DND-41 (cell line): ENCODE data around the gene TPI1.

Source experiments
- ATAC-seq: fragments of 200-7000 bp; cut with Tn5 transposase; 3 replicates; pipeline ENCODE4 v1.9.1; 2021; ENCODE audit warnings: low read depth; ENCODE audit not compliant: insufficient read depth
- DNase-seq: peaks from one replicate; pipeline ENCODE4 v3.0.0-alpha.2; 2020
- H2AFZ ChIP-seq: 2 replicates; pipeline ENCODE4 v1.6.0; 2012; ENCODE audit warnings: low read depth, low read length
- H3K27ac ChIP-seq: 2 replicates; pipeline ENCODE4 v1.5.1; 2012; ENCODE audit warnings: low read length, inconsistent platforms
- H3K27me3 ChIP-seq: fragments of 200-600 bp; sonication (generic); 2 replicates; pipeline ENCODE4 v1.6.0; 2012; ENCODE audit warnings: low read length, mild to moderate bottlenecking, inconsistent platforms; ENCODE audit not compliant: insufficient read depth, poor library complexity
- H3K36me3 ChIP-seq: 2 replicates; pipeline ENCODE4 v1.5.1; 2012; ENCODE audit warnings: low read length, inconsistent platforms; ENCODE audit not compliant: insufficient read depth
- H3K4me1 ChIP-seq: 2 replicates; pipeline ENCODE4 v1.5.1; 2012; ENCODE audit warnings: mild to moderate bottlenecking, low read length; ENCODE audit not compliant: insufficient read depth
- H3K4me2 ChIP-seq: 2 replicates; pipeline ENCODE4 v1.6.0; 2012; ENCODE audit warnings: mild to moderate bottlenecking, moderate library complexity, low read length, inconsistent platforms; ENCODE audit not compliant: insufficient read depth
- H3K4me3 ChIP-seq, 2 experiments: fragments of 200-600 bp in 1 of 2; shearing (Covaris generic) in 1 of 2; 2 replicates each; pipeline ENCODE4 v1.5.1; 2012 to 2016; ENCODE audit warnings: inconsistent platforms in 2 of 2, low read length in 2 of 2, mild to moderate bottlenecking in 2 of 2, low read depth in 1 of 2, moderate library complexity in 1 of 2
- H3K79me2 ChIP-seq: 2 replicates; pipeline ENCODE4 v1.6.0; 2012; ENCODE audit warnings: low read length, inconsistent platforms; ENCODE audit not compliant: insufficient read depth
- H3K9ac ChIP-seq: 2 replicates; pipeline ENCODE4 v1.6.0; 2012; ENCODE audit warnings: low read depth, mild to moderate bottlenecking, inconsistent platforms, low read length, moderate library complexity
- H3K9me3 ChIP-seq: 2 replicates; pipeline ENCODE4 v1.5.1; 2012; ENCODE audit warnings: low read length, moderate library complexity, mild to moderate bottlenecking, inconsistent platforms; ENCODE audit not compliant: insufficient read depth, severe bottlenecking
- H4K20me1 ChIP-seq: 2 replicates; pipeline ENCODE4 v1.6.0; 2012; ENCODE audit warnings: low read length; ENCODE audit not compliant: insufficient read depth
- CTCF ChIP-seq: IDR thresholded peaks from 2 replicates; pipeline ENCODE4 v1.5.1; 2012; ENCODE audit warnings: borderline replicate concordance, low read length, moderate library complexity, mild to moderate bottlenecking; ENCODE audit not compliant: poor library complexity, severe bottlenecking; ENCODE audit errors: extremely low read depth
- EZH2 ChIP-seq: IDR thresholded peaks from 3 replicates; pipeline ENCODE4 v1.6.1; 2012; ENCODE audit warnings: borderline replicate concordance, low read depth, mild to moderate bottlenecking, moderate library complexity, low read length, inconsistent platforms; ENCODE audit not compliant: severe bottlenecking

TPI1 gene

GRCh38 chr12:6828781-6829535 is 38.4 kb upstream of the TPI1 start:
- no peak overlapping the region for H3K27ac ChIP-seq
- ATAC-seq (peak; percentile 12; the same call in 1 of the 3 replicates), DNase-seq (no peak)
- TF ChIP-seq CTCF, result no peak
- peak; percentile 94 for TF ChIP-seq EZH2
- H2AFZ ChIP-seq, result no peak overlapping the region
- H3K4me1 ChIP-seq, result peaks cover 15% of the 10 kb centered on the region
- H3K9me3 ChIP-seq, result no peaks in the 10 kb centered on the region
- peaks cover 13% of the 10 kb centered on the region; the same call in 1 of the 2 replicates for H4K20me1 ChIP-seq
- peak overlapping the region; percentile 27; the same call in 1 of the 2 replicates for H3K9ac ChIP-seq
- peaks cover 76% of the 10 kb centered on the region for H3K27me3 ChIP-seq
- peak overlapping the region; percentile 57 for H3K4me2 ChIP-seq
- H3K36me3 ChIP-seq, result no peaks in the 10 kb centered on the region
- H3K79me2 ChIP-seq, result no peaks in the 10 kb centered on the region
- peak overlapping the region in 1 of 2 experiments; percentile 36; a peak in 2 of 4 replicates for H3K4me3 ChIP-seq

GRCh38 chr12:6829536-6830220 is 37.7 kb upstream of the TPI1 start:
- H3K4me3 ChIP-seq, result no peak overlapping the region
- no peak overlapping the region; the same call in 1 of the 2 replicates for H3K9ac ChIP-seq
- ATAC-seq (no peak), DNase-seq (no peak)
- peaks cover 15% of the 10 kb centered on the region for H3K4me1 ChIP-seq
- H3K9me3 ChIP-seq, result no peaks in the 10 kb centered on the region
- no peaks in the 10 kb centered on the region for H3K79me2 ChIP-seq
- peaks cover 13% of the 10 kb centered on the region; the same call in 1 of the 2 replicates for H4K20me1 ChIP-seq
- H3K27ac ChIP-seq, result no peak overlapping the region
- no peaks in the 10 kb centered on the region for H3K36me3 ChIP-seq
- peaks cover 73% of the 10 kb centered on the region for H3K27me3 ChIP-seq
- H3K4me2 ChIP-seq, result peak overlapping the region; percentile 57
- no peak overlapping the region for H2AFZ ChIP-seq
- TF ChIP-seq CTCF (no peak), EZH2 (peak; percentile 5)

- Histone ChIP-seq H3K36me3 (no peaks in the 10 kb centered on the region), H3K4me1 (peaks cover 15% of the 10 kb centered on the region), H3K27me3 (peaks cover 66% of the 10 kb centered on the region), H3K4me3 (no peak overlapping the region), H3K27ac (no peak overlapping the region), H3K9me3 (no peaks in the 10 kb centered on the region), H3K9ac (no peak overlapping the region), H2AFZ (no peak overlapping the region), H3K4me2 (no peak overlapping the region), H4K20me1 (peaks cover 8% of the 10 kb centered on the region; the same call in 1 of the 2 replicates), H3K79me2 (no peaks in the 10 kb centered on the region)
- no peak for TF ChIP-seq EZH2
- TF ChIP-seq CTCF, result no peak
- DNase-seq (no peak), ATAC-seq (no peak)
These were observed 36.9 kb upstream of the TPI1 start for GRCh38 chr12:6830286-6830890.
